SK-N-SH treated with all-trans-retinoic acid at 6 μM for 48 hours (cell line): ENCODE results near the gene ALG8.

Experiments
- CSDC2 ChIP-seq: fragments of 250-450 bp; sonication (Bioruptor Pico); IDR thresholded peaks from 2 replicates; pipeline ENCODE4 v1.5.0; 2020; ENCODE audit warnings: mild to moderate bottlenecking, moderate library complexity
- CSRNP3 ChIP-seq: fragments of 250-450 bp; sonication (Bioruptor Pico); IDR thresholded peaks from 2 replicates; pipeline ENCODE4 v1.5.1; 2021; ENCODE audit warnings: mild to moderate bottlenecking, moderate library complexity
- ISL1 ChIP-seq: fragments of 250-450 bp; sonication (Bioruptor Pico); IDR thresholded peaks from 2 replicates; pipeline ENCODE4 v2.1.2; 2022; ENCODE audit warnings: mild to moderate bottlenecking, moderate library complexity
- PPARA ChIP-seq: fragments of 250-450 bp; sonication (Bioruptor Pico); IDR thresholded peaks from 2 replicates; pipeline ENCODE4 v1.5.0; 2020; ENCODE audit warnings: mild to moderate bottlenecking, borderline replicate concordance
- RARB ChIP-seq: fragments of 250-450 bp; sonication (Bioruptor Pico); IDR thresholded peaks from 2 replicates; pipeline ENCODE4 v1.8.0; 2021; ENCODE audit warnings: mild to moderate bottlenecking, moderate library complexity
- TOX ChIP-seq: fragments of 250-450 bp; sonication (Bioruptor Pico); IDR thresholded peaks from 2 replicates; pipeline ENCODE4 v1.8.0; 2021; ENCODE audit warnings: mild to moderate bottlenecking, moderate library complexity, borderline replicate concordance
- ZFP3 ChIP-seq: fragments of 250-450 bp; sonication (Bioruptor Pico); IDR thresholded peaks from 2 replicates; pipeline ENCODE4 v1.5.0; 2020; ENCODE audit warnings: mild to moderate bottlenecking, moderate library complexity

GRCh38 chr11:78127403-78127802 is 12.0 kb downstream of the ALG8 start:
- TF ChIP-seq TOX (CRISPR knock-in tag) (no peak), CSRNP3 (CRISPR knock-in tag) (no peak), CSDC2 (CRISPR knock-in tag) (no peak), PPARA (CRISPR knock-in tag) (no peak), ZFP3 (CRISPR knock-in tag) (no peak), ISL1 (no peak), RARB (CRISPR knock-in tag) (no peak)
